ENCODE measurements around the gene ZNF324.

GRCh38 chr19:58500242-58500641, 33.4 kb downstream of the ZNF324 start:
- TF ChIP-seq TEAD4 (IDR thresholded peaks at IDR 0.05): no peak
- TF ChIP-seq MAX (IDR thresholded peaks at IDR 0.05): no peak
- no peak for TF ChIP-seq REST (IDR thresholded peaks at IDR 0.05; ENCODE audit: low read depth)
- no peak for TF ChIP-seq YY1 (IDR thresholded peaks at IDR 0.05; ENCODE audit: low read depth)

Data from Ishikawa (cell line).